ENCODE measurements around the gene BRD4. TPM values are rescaled to one million over a fixed set of nuclear protein-coding genes. Genes with fewer than 3 reads are reported as not detected.

BRD4 gene
- total RNA-seq, 1 experiment from 2014 or later = 9.1 TPM

DNA sequence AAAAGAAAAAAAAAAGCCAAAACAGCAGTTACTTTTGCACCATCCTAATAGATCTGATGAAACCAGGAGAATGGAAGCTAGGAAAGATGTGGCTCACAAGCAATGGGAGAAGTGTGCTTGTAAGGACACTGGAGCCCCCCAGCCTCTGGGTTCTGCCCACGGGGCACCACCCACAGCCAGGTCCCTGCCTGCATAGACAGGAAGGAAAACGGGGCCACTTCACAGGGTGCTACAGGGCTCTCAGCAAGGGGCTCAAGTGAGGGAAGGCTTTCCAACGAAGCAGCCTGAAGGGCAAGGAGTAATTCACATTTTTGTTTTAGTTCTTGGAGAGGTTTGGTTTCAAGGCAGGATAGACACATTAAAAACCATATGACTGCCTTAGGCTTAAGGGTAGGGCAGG is 42.7 kb downstream of the BRD4 start:
- DNase-seq (ENCODE audit: low read depth) = no peak

DNA sequence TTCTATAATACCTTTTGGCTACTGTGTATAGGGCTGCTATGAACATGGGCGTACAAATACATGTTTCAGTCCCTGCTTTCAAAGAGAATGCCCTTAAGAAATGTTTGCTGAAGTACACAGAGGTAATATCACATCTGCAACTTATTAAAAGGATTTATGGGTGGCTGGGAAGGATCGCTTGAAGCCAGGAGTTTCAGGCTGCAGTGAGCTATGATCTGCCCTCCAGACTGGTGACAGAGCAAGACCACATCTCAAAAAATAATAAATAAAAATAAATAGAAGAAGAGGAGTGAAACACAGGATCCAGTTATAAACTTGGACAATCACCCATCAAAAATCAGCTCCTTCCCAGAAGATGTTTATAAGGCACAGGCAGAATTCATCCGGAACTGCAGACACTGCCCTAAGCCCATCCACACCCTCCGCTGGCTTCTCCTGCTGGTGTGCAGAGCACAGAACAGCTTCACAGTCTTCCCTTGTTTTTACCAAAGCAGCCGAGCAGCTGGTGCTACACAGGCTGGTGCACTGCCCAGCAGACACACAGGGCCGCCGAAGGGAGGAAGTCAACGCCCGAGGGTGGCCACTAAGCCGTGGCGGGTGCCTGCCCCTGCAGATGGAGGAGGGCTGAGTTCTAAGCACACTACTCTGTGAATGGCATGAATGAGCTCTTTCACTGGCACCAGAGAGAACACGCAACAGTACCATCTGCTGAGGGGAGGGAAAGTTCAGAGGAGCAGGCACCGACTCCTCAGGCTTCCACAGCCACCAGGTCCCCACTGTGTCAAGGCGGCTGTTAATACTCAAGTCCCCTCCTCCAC is 44.0 kb downstream of the BRD4 start:
- peak; percentile 91 for DNase-seq (ENCODE audit: low read depth)

DNA sequence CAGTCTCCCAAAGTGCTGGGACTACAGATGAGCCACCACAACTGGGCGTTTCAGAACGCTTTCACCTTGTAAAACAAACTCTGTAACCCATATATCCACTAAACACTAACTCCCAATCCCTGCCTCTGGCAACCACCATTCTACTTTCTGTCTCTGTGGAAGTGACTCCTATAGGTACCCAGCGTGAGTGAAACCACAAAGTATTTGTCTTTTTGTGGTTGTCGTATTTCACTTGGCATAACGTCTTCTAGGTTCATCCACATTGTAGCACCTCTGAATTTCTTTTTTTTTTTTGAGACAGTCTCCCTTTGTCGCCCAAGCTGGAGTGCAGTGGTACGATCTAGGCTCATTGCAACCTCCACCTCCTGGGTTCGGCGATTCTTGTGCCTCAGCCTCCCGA is 44.8 kb downstream of the BRD4 start:
- no peak for DNase-seq (ENCODE audit: low read depth)

DNA sequence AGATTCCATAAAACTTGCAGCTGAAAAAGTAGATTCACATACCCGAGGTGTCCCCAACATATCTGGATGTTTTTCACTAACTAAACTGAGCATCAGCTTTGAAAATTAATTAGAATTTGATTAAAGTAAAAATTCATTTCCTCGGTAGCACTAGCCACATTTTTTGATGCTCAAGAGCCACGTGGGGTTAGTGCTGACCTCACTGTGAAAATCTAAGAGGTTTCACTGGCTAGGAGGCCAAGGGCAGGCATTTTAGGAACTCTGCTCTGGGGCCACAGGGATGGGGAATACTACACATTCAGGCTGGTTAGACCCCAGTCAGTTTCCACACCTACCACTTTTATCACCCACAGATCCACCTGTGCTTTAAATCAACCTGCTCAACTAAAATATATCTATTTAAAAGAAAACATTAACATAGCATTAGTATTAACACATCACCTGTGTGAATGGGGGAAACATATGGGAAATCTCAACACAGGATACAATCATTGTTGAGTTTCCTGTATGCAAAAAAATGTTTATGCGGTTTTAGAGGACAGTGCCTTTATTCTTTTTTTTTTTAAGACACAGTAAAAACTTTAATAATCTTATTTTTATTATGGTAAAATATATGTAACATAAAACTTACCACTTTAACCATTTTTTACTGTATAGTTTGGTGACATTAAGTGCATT is 45.5 kb downstream of the BRD4 start:
- no peak for DNase-seq (ENCODE audit: low read depth)

DNA sequence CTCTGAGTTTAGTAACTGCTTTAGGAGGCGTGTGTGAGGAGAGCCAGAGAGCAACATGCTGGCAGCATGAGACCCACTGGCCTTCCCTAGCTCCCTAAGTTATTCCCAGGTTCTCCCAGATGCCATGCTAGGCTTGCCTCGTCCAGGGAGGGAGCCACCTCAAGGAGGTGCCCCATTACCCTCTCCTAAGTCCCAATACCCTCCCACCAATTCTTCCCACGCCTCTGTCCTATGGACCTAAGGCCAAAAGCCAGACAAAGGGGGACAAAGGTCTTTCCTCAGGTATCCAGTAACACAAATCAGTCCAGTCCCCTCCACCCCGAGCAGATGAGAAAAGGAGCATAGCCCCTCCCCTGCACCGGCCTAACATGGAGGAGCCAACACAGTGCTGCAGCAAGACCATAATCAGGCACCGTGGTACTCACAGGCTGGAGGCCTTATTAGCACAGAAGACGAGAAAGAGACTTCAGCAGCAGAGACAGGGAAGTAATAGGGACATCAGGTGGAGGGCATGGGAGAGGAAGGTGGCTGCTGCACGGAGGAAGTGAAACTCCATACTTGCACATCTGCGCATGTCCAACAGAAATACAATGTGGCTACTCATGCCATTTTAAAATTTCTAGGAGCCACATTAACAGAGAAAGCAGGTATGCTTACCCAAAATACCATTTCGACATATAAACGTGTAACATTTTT is 46.3 kb downstream of the BRD4 start:
- no peak for DNase-seq (ENCODE audit: low read depth)

DNA sequence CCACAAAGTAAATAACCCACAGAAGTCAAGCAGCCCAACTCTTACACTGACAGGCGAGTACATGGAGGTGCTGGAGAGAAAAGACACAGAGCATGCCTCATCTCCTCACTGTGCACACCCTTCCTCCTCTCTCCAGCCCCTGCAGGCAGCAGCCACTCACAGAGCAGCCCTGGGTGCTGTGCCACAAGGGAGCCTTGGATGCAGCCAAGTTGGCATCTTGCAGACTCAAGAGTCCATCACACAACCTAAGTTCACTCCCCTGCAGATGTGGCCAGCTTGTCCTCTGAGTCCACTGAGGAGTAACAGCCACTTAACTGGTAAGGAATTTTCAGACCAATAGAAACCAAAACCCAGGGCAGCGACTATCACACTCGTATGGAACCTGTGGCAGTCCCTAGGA is 47.4 kb downstream of the BRD4 start:
- no peak for DNase-seq (ENCODE audit: low read depth)

DNA sequence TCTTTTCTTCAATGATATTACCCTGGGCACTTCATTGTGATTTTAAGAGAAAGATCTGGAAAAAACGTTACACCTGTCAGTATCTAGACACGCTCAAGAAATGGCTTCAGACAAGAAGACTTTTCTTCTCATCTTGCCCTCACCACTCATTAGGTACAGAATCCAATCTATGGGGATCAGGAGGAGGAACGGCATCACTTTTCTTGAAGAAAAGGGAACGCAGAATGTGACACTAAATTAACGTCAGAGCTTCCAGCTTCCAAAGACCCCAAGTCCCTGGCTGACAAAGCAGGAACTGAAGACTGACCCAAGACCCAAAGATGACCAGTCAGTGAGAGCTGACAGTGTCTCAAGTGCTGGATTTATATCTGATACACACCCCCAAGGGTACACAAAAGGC is 48.2 kb downstream of the BRD4 start:
- no peak for DNase-seq (ENCODE audit: low read depth)

DNA sequence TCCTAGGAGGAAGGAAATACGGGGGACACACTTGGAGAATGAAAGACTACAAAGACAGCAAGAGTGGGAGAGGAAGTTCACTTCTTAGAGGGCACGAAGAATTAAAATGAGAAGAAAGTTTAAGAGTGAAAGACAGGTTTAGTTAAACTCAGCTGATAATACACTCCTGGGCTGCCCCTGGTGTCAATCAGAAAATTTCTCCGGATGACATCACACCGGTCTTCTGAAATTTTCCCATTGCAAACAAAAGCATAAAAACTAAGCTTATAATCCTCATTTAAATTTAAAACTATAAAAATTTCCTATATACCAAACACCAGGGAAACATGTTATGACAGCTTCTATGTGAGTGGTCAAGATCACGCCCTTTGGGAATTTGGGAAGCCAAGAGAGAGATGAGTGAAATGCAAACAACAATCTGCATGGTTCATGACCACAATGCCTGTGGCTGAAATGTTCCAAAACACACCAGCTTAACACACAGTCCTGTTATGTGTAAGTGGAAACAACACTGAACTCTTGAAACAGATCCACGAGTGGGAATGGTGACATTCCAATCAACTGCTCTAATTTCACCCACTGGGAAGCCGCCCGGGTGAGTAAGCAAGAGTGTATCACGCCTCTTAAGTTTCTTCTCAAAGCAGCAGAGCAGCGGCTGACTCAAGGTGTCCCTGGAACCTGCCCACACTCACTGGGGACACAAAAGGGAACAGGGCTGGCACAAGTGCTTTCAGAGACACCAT is 49.0 kb downstream of the BRD4 start:
- DNase-seq (ENCODE audit: low read depth) = peak; percentile 47

DNA sequence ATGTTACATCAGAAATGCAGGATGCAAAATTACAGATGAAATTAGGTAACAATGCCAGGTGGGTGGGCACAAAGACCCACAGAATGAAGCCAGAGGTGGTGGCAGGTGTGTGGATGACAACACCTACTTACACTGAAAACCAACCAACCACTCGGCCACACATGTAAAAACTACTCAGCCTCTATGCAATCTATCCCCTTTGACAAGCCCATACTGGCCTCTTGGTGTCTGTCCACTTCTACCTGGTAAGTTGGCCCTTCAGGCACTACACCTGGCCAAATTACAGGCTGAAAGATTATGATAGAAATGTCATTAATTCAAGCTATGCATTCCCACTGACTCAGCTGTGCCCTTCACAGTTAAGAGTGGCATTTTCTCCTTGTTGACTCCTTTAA is 50.0 kb downstream of the BRD4 start:
- no peak for DNase-seq (ENCODE audit: low read depth)

DNA sequence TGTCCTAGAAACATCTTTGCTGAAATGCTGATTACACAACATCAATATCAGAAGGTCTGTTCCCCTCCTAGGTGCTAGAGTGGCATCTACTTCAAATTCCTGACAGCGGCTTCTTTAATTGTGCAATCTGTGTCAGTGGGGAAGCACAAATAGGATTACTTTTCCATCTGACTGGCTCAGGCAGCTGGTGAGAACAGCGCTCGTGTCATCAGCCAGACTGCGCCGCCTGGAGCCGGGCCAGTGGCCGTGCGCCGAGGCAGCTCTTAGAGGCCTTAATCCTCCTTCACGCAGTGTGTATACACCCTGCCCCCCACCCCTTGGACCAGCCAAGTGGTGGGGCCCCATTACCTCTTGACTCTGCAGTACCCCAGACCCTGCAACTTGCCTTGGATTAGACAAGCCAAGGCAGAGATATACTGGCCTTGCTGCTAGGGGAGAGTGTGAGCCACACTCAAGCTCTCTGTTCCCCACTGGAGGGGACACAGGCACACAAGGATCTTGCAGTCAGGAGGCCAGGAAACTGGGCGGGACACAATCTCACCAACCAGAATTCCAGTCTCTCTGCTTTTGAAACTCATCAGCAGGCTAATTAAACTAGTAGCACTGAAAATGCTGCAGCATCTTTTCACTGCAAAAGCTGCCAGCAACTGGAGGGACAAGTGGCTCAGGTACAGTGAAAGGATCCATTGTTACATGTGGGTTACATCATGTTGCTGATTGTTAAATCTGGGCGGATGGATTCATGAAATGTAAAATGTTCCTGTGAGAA is 51.2 kb downstream of the BRD4 start:
- peak; percentile 82 for DNase-seq (ENCODE audit: low read depth)

DNA sequence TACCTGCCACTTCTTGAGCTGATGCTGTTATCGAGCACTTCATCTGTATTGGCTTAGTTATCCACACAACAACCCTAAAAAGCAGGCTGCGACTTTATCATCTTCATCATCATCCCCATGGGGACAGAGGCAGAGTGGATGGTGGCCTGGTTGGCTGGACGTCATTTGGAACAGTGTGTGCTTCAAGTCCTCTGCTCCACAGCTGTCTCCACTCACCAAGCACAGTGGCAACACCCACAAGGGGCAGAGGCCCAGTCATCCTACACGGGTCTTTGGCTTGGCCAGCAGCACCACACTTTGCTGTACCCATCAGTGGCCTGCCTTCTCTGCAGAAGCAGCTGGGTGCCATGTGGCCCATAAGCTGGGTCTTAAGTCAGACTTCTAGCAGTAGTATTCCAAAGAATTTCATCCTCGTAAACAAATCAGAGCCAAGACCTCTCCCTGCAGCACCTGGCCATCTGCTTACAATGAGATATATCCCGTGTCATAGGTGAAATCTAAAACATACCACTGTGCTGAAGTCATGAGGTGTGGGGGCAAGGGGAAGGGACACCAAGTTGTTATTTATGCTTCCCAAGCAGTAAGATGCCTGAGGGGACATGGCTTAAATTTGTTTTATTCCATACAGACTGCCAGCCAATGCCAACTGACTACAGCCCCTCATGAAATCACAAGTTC is 52.2 kb downstream of the BRD4 start:
- DNase-seq (ENCODE audit: low read depth) = peak; percentile 41

DNA sequence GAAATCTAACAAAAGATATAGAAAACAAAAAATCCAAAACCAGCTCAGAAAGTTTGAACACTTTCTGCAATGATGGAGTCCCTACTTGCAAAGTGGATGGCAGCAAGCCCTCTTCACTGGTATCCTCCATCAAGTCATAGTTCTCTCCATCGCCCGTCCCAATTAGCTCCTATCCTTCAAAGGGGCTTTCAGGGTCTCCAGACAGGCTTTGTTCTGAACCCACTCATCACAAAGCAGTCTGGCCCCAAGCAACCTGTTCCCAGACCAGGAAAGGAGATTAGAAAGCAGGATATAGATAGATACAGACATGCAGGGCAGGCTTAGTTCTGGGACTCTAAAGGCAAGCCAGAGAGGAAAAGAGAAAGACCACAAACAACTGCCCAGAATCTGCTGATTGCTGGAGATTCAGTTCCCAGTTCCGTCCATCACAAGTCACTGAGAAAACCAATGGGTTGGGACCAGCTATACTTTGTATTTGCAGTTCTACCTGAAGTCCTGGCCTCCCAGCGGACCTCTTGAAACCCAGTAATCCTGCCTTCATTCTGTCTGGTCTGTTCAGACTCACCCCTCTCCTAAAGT is 52.9 kb downstream of the BRD4 start:
- DNase-seq (ENCODE audit: low read depth) = no peak

DNA sequence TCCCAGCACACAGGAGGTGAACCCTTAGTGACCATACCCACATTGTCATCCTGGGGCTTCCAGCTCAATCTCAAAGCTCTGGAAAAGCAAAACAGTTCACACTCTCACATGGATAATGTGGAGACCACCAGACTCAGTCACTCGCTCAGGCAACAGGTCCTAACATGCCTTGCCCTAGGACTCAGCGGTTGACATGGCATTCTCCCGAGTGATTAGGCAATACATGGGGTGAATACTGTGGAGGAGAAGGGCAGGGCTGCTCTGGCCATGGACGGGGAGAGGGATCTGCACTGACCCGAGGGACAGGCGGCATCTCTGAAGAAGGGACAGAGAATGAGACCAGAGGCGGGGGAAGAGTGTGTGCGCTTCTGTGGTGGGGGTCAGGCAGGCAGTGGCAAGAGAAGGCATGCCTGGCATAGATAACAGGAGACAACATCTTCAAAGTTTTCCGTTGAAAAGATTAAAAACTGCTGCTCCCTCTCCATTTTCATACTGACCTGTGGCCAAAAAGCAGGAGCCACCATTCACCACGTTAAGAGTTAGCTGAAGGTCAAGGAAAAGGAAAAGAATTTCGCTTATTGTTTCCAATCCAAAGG is 55.6 kb downstream of the BRD4 start:
- no peak for DNase-seq (ENCODE audit: low read depth)

DNA sequence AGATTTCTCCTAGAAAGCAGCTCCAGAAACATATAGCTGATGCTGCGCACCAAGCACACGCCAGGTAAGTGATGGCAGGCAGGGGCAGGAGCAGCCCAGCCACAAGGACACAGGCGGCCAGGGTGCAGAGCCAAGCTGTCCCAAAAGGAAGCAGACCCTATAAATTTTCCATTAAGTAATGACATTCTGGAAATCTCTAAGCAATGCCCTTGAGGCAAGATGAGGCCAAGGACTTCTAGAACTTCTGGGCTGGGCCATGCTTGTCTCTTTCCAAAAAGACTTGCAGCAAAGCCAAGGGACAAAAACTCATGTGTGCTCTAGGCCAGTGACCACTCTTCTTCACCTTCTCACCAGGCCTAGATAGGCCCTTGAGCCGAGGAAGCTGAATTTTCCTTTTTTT is 57.9 kb downstream of the BRD4 start:
- no peak for DNase-seq (ENCODE audit: low read depth)

DNA sequence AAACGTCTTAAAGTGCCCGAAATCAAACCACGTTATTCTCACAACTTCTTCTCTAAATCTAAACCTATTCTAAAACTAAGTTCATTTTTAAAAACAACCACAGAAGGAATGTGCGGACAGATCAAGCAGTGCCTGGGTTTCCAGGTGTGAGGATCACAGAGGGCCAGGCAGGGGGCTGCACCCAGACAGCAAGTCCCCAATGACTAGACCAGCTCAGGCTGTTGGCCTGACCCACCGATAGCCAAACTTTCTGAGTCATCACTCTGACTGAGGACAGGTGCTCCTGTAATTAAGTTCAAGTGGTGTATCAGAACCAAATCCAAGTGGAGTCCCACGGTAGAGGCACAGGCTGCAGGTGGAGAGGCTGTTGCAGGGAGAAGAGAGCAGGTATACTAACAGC is 62.5 kb downstream of the BRD4 start:
- no peak for DNase-seq (ENCODE audit: low read depth)

DNA sequence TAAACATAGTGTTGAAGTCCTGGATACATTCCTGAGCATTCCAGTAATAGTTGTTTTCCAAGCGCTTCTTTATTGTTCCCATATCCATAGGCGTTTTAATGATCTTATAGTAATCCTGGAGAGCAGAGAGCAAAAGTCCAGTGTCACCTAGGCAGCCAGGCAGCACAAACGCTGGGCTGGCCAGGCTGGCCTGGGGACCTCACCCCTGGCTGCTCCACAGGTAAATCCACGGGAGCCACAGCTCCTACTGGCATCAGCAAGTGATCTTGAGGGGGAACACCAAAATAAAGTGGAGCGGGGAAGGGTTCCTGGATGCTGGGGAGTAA is 63.4 kb downstream of the BRD4 start:
- DNase-seq (ENCODE audit: low read depth) = no peak

DNA sequence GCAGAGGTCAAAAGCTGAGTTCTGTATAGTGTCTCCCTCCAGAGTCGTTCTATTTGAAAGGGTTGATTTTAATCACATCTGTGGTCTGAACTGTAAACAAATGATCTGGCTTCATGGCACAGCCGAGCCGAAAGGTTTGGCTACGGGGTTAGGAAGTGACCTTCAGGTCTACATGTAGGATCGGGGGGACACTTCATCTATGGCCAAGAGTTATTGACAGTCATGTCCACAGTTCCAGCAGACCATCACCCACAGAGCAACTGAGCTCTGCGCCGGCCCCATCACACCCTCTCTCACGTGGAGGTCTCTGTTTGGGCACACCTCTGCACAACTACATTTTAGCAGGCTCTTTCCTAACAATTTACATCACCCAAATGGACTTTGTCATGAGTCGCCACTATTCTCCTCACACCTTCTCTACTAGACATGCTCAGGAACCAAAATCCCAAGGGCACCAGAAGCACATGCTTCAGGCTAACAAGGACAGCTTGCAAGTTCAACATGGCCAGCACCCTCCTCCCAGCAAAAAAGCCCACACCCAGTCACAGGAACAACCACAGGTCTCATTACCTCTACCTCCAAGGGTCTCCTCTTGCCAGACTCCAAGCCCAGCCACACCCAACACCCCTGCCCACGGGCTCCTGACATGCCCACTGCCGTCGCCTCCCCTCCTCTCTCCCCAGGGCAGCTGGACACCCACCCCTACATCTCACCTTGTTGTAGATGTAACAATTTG is 64.0 kb downstream of the BRD4 start:
- DNase-seq (ENCODE audit: low read depth) = no peak

DNA sequence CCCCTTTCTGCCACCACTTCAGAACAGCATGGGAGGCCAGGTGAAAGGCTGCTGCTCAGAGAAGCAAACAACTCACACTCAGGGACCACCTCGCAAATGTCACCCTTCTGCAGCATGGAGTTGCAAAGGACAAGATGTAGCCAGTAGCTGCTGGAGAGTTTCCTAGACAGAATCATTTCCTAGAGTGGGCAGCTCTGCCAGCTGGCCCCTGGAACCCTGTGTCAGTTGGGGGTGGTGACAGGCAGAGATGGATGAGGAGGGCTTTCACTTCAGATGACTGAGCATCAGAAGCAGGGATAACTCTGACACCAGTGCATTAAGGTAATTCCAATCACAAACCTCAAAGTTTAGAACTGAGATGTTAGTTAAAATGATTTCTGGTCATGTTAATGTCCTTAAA is 65.7 kb downstream of the BRD4 start:
- no peak for DNase-seq (ENCODE audit: low read depth)

DNA sequence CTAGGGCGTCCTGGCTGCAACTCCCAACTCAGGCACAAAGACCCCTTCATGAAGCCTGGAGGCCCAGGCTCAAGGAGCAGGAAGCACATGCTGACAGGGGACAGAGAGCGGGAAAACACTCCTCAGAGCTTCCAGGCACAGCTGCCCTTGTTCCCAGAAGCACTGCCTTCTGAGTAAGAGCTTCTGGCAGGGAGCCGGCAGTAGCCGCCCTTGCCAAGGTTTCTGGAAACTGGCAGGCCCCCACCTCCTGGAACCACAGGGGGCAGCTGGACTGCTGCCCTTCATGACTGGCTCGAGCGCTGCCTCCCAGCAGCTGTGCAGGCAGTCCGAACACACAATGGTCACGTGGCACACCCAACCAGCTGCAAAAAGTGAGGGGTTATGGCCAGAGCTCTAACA is 66.5 kb downstream of the BRD4 start:
- DNase-seq (ENCODE audit: low read depth) = peak; percentile 98

Data from RPMI7951 (cell line).